Posterior vena cava (tissue), 2 donors: ENCODE data around the gene TFPI. TPM values are rescaled to one million over a fixed set of nuclear protein-coding genes. Genes with fewer than 3 reads are reported as not detected.
A peak's percentile ranks its signal among the peaks of the same experiment; 100 is the strongest.
"Not testable (repeated sequence)": the region's sequence is repeated elsewhere in the genome, so short reads cannot be mapped to it uniquely, and the experiment has no call there.

ENCODE experiments used
- DNase-seq: peaks from one replicate; pipeline ENCODE4 v3.0.0-alpha.2; 2020; ENCODE audit warnings: low spot score
- intact Hi-C, 2 donors: fragments of 100-400 bp; cut with DNase I; formaldehyde crosslinking; loops; one replicate each; pipeline versions ENCODE4 v1.14.1 to v1.14.2; 2022 to 2023
- total RNA-seq, 2 donors: library from RNA; stranded (reverse); fragmentation: NEBNext Ultra II Directional; extraction: Animal tissue kit (Norgen Biotek cat#: 25700); gene quantifications; one replicate each; pipeline ENCODE4 v1.2.1, GENCODE V29; 2021
- donor health status: DM: yes; HTN: yes; CAD: no.
- donor health status: DM: yes; HTN: yes; CAD: no.

The TFPI gene
- total RNA-seq, 2 donors from 2014 or later, result 109 to 117 TPM

GRCh38 chr2:187566266-187566665 is 12.0 kb upstream of the TFPI start:
- intact Hi-C loops, result no loop called here
- no peak for DNase-seq

GRCh38 chr2:187565618-187566017 is 11.4 kb upstream of the TFPI start:
- intact Hi-C loops, DNase-seq: not testable (repeated sequence)

GRCh38 chr2:187556493-187556892 is 2.3 kb upstream of the TFPI start:
- DNase-seq, intact Hi-C loops: not testable (repeated sequence)

- no peak for DNase-seq
Measured at GRCh38 chr2:187554704-187555082, 458 bp upstream of the TFPI start.

GRCh38 chr2:187552828-187553681 is 1.2 kb downstream of the TFPI start:
- intact Hi-C loops, result no loop called here
- DNase-seq, result no peak

More at GRCh38 chr2:187554704-187555082, 458 bp upstream of the TFPI start:
- intact Hi-C loops, result no loop called here

GRCh38 chr2:187552381-187552780 is 1.9 kb downstream of the TFPI start:
- intact Hi-C loops, result no loop called here

GRCh38 chr2:187550857-187551256 is 3.4 kb downstream of the TFPI start:
- intact Hi-C loops, result no loop called here
- DNase-seq, result no peak

More at GRCh38 chr2:187552381-187552780, 1.9 kb downstream of the TFPI start:
- no peak for DNase-seq

- no peak for DNase-seq
- intact Hi-C loops, result no loop called here
Measured at GRCh38 chr2:187549951-187550555, 4.2 kb downstream of the TFPI start.

- intact Hi-C loops, result no loop called here
- no peak for DNase-seq
Measured at GRCh38 chr2:187549193-187549592, 5.0 kb downstream of the TFPI start.

GRCh38 chr2:187548656-187549055 is 5.6 kb downstream of the TFPI start:
- intact Hi-C loops, result no loop called here
- no peak for DNase-seq

GRCh38 chr2:187547353-187547979 is 6.8 kb downstream of the TFPI start:
- intact Hi-C loops, result no loop called here
- DNase-seq, result no peak

GRCh38 chr2:187546762-187547333 is 7.4 kb downstream of the TFPI start:
- DNase-seq, result no peak
- intact Hi-C loops, result no loop called here

- no peak for DNase-seq
- intact Hi-C loops, result no loop called here
Measured at GRCh38 chr2:187545238-187545751, 8.9 kb downstream of the TFPI start.

- intact Hi-C loops, result no loop called here
Measured at GRCh38 chr2:187544371-187545080, 9.7 kb downstream of the TFPI start.

GRCh38 chr2:187543488-187543887 is 10.7 kb downstream of the TFPI start:
- no peak for DNase-seq
- intact Hi-C loops, result no loop called here

More at GRCh38 chr2:187544371-187545080, 9.7 kb downstream of the TFPI start:
- DNase-seq, result peak; percentile 81

GRCh38 chr2:187542123-187542522 is 12.1 kb downstream of the TFPI start:
- no peak for DNase-seq
- intact Hi-C loops, result no loop called here

GRCh38 chr2:187541086-187542085 is 12.8 kb downstream of the TFPI start:
- no peak for DNase-seq
- intact Hi-C loops, result no loop called here

GRCh38 chr2:187538222-187538621 is 16.0 kb downstream of the TFPI start:
- intact Hi-C loops, DNase-seq: not testable (repeated sequence)
